ENCODE measurements around the gene NEK4.
"Not testable (repeated sequence)": the region's sequence is repeated elsewhere in the genome, so short reads cannot be mapped to it uniquely, and the experiment has no call there.

Gene NEK4

GRCh38 chr3:52777959-52778805 lies 7.4 kb upstream of the NEK4 start:
- DNase-seq (ENCODE audit: low read depth): no peak

- DNase-seq (ENCODE audit: low read depth): no peak
Measured at GRCh38 chr3:52777127-52777958, 6.6 kb upstream of the NEK4 start, which contains the start of gene ITIH1. TSS of gene ITIH1 (plus strand) at chr3:52777599. CDS start at chr3:52777616, 17 bp downstream.

GRCh38 chr3:52776486-52776885 lies 5.7 kb upstream of the NEK4 start:
- not testable (repeated sequence) for DNase-seq (ENCODE audit: low read depth)

- DNase-seq (ENCODE audit: low read depth): no peak
Measured at GRCh38 chr3:52775877-52776276, 5.1 kb upstream of the NEK4 start.

GRCh38 chr3:52774901-52775864 lies 4.4 kb upstream of the NEK4 start:
- no peak for DNase-seq (ENCODE audit: low read depth)

GRCh38 chr3:52774066-52774713 lies 3.5 kb upstream of the NEK4 start:
- DNase-seq (ENCODE audit: low read depth): no peak

GRCh38 chr3:52773361-52774065 lies 2.8 kb upstream of the NEK4 start:
- no peak for DNase-seq (ENCODE audit: low read depth)

GRCh38 chr3:52771702-52772101 lies 962 bp upstream of the NEK4 start:
- no peak for DNase-seq (ENCODE audit: low read depth)

GRCh38 chr3:52771334-52771681 lies 568 bp upstream of the NEK4 start:
- no peak for DNase-seq (ENCODE audit: low read depth)

GRCh38 chr3:52769786-52770455 lies 819 bp downstream of the NEK4 start:
- DNase-seq (ENCODE audit: low read depth): no peak

- DNase-seq (ENCODE audit: low read depth): no peak
Measured at GRCh38 chr3:52763466-52763865, 7.3 kb downstream of the NEK4 start.

GRCh38 chr3:52756141-52756540 lies 14.6 kb downstream of the NEK4 start:
- DNase-seq (ENCODE audit: low read depth): no peak

GRCh38 chr3:52754373-52754772 lies 16.4 kb downstream of the NEK4 start:
- DNase-seq (ENCODE audit: low read depth): no peak

GRCh38 chr3:52752045-52752660 lies 18.6 kb downstream of the NEK4 start:
- no peak for DNase-seq (ENCODE audit: low read depth)

- DNase-seq (ENCODE audit: low read depth): no peak
Measured at GRCh38 chr3:52743721-52744120, 27.0 kb downstream of the NEK4 start.

GRCh38 chr3:52743152-52743551 lies 27.6 kb downstream of the NEK4 start:
- DNase-seq (ENCODE audit: low read depth): no peak

- DNase-seq (ENCODE audit: low read depth): no peak
Measured at GRCh38 chr3:52742418-52743041, 28.2 kb downstream of the NEK4 start.

GRCh38 chr3:52739730-52740129 lies 31.0 kb downstream of the NEK4 start:
- no peak for DNase-seq (ENCODE audit: low read depth)

GRCh38 chr3:52733256-52733891 lies 37.4 kb downstream of the NEK4 start:
- DNase-seq (ENCODE audit: low read depth): no peak

Data from fibroblast of the conjunctiva (primary cell).